A673 (cell line): ENCODE data around the gene STEAP1B. TPM values are rescaled to one million over a fixed set of nuclear protein-coding genes. Genes with fewer than 3 reads are reported as not detected.

Experiments used
- BruUV-seq: library from RNA; stranded (reverse); fragments of 400-500 nt; replicated peaks from 2 replicates; lab custom pipeline; 2021; lab: Mats Ljungman, UMichigan
- CTCF ChIA-PET: fragments of 300-600 bp; sonication (Branson Sonifier 250); formaldehyde crosslinking; loops from one replicate; lab custom pipeline; 2022; ENCODE audit warnings: antibody characterized with exemption; lab: Charles Lee
- POLR2A ChIA-PET: fragments of 300-600 bp; sonication (Branson Sonifier 250); formaldehyde crosslinking; loops from one replicate; lab custom pipeline; 2022; ENCODE audit warnings: antibody characterized with exemption; ENCODE audit not compliant: low non-redundant PET; lab: Charles Lee
- DNase-seq: peaks from one replicate; pipeline ENCODE4 v3.0.0-alpha.2; 2015; ENCODE audit warnings: low spot score
- H3K27ac ChIP-seq: fragments of 200-600 bp; sonication (generic); 2 replicates; pipeline ENCODE4 v1.5.1; 2016; ENCODE audit warnings: mixed run types, low read depth, mild to moderate bottlenecking, mixed read lengths, antibody characterized with exemption, low read length; ENCODE audit not compliant: poor library complexity, severe bottlenecking
- H3K27me3 ChIP-seq: fragments of 200-600 bp; sonication (generic); replicated peaks from 2 replicates; pipeline ENCODE4 v1.6.1; 2017; ENCODE audit warnings: mixed run types, low read depth, mild to moderate bottlenecking, mixed read lengths, antibody characterized with exemption, low read length; ENCODE audit not compliant: insufficient read depth, poor library complexity
- H3K36me3 ChIP-seq: fragments of 200-600 bp; sonication (generic); 2 replicates; pipeline ENCODE4 v1.6.1; 2016; ENCODE audit warnings: mixed run types, mild to moderate bottlenecking, mixed read lengths, antibody characterized with exemption, low read length; ENCODE audit not compliant: insufficient read depth, poor library complexity, severe bottlenecking
- H3K4me1 ChIP-seq: fragments of 200-600 bp; sonication (generic); 2 replicates; pipeline ENCODE4 v1.6.1; 2017; ENCODE audit warnings: mixed run types, mild to moderate bottlenecking, mixed read lengths, antibody characterized with exemption, low read length; ENCODE audit not compliant: insufficient read depth, poor library complexity, severe bottlenecking
- H3K4me3 ChIP-seq: fragments of 200-600 bp; sonication (generic); 2 replicates; pipeline ENCODE4 v1.5.1; 2016; ENCODE audit warnings: low read depth, mixed run types, mild to moderate bottlenecking, mixed read lengths, low read length; ENCODE audit not compliant: poor library complexity, severe bottlenecking
- H3K9me3 ChIP-seq: fragments of 200-600 bp; sonication (generic); 2 replicates; pipeline ENCODE4 v1.6.1; 2016; ENCODE audit warnings: mixed run types, low read depth, mild to moderate bottlenecking, mixed read lengths, antibody characterized with exemption, low read length; ENCODE audit not compliant: poor library complexity, severe bottlenecking
- EZH2 ChIP-seq: fragments of 200-600 bp; sonication (generic); IDR thresholded peaks from 2 replicates; pipeline ENCODE4 v1.6.1; 2017; ENCODE audit warnings: borderline replicate concordance, low read depth, mild to moderate bottlenecking, mixed read lengths, antibody characterized with exemption, low read length; ENCODE audit not compliant: poor library complexity, severe bottlenecking
- intact Hi-C: fragments of 100-400 bp; cut with micrococcal nuclease; formaldehyde crosslinking; loops from one replicate; pipeline ENCODE4 v1.10.0; 2022; ENCODE audit not compliant: unreplicated experiment
- total RNA-seq: library from RNA; stranded (reverse); gene quantifications from 2 replicates; pipeline ENCODE4 v1.2.3, GENCODE V29; 2021
- TF ChIP-seq, protein P1 (sequence below): fragments of 300-800, 200-600 bp; sonication (generic); conservative IDR thresholded peaks from 2 replicates; pipeline ENCODE4 v1.5.1; 2017; ENCODE audit warnings: low read depth, mild to moderate bottlenecking, antibody characterized with exemption, low read length, moderate library complexity, mixed read lengths

STEAP1B gene
- total RNA-seq, 1 experiment from 2014 or later: 49.9 TPM

DNA sequence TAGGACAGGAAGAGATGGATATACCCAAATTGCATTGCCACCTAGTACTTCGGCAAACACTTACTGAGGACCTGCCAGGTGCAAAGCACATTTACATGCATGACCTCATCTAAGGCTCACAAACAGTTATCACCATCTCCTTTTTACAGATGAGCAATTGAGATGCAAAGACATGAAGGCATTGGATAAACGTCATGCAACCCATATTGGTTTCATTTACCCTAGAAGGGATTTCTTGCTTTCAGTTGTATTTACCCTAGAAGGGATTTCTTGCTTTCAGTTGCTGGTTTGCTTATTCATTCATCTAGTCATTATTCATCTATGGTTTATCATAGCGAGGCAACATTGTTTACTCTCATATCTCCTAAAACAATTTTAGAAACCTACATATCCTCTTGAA lies 52.2 kb downstream of the STEAP1B start:
- Histone ChIP-seq H3K4me3 (no peak overlapping the region), H3K4me1 (peaks cover 22% of the 10 kb centered on the region), H3K9me3 (no peaks in the 10 kb centered on the region), H3K27ac (no peak overlapping the region), H3K36me3 (no peaks in the 10 kb centered on the region), H3K27me3 (no peaks in the 10 kb centered on the region)
- ChIA-PET CTCF (no interaction called here), POLR2A (no interaction called here)
- no peak for TF ChIP-seq EZH2
- TF ChIP-seq, protein P1, sequence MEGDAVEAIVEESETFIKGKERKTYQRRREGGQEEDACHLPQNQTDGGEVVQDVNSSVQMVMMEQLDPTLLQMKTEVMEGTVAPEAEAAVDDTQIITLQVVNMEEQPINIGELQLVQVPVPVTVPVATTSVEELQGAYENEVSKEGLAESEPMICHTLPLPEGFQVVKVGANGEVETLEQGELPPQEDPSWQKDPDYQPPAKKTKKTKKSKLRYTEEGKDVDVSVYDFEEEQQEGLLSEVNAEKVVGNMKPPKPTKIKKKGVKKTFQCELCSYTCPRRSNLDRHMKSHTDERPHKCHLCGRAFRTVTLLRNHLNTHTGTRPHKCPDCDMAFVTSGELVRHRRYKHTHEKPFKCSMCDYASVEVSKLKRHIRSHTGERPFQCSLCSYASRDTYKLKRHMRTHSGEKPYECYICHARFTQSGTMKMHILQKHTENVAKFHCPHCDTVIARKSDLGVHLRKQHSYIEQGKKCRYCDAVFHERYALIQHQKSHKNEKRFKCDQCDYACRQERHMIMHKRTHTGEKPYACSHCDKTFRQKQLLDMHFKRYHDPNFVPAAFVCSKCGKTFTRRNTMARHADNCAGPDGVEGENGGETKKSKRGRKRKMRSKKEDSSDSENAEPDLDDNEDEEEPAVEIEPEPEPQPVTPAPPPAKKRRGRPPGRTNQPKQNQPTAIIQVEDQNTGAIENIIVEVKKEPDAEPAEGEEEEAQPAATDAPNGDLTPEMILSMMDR: no peak
- no TSS peak for BruUV-seq
- DNase-seq: no peak
- intact Hi-C loops: no loop called here

DNA sequence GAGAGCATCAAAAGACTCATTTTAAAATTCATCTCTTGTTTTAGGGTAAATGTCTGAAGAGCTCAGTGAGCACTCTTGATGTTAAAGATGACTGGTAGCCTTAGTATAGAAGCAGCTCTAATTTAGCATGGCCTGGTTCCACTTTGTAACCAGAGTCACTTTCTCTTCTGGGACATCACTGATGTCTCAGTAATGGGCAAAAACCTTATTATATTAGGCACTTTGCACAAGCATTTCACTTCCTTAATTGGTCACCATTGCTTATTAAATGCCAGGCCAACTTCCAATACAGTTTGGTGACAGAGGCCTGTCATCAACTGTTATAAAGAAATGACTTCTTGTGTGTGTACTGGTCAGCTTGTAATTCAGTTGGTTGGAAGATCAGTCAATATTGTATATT lies 53.0 kb downstream of the STEAP1B start:
- POLR2A ChIA-PET: no interaction called here
- DNase-seq: no peak

DNA sequence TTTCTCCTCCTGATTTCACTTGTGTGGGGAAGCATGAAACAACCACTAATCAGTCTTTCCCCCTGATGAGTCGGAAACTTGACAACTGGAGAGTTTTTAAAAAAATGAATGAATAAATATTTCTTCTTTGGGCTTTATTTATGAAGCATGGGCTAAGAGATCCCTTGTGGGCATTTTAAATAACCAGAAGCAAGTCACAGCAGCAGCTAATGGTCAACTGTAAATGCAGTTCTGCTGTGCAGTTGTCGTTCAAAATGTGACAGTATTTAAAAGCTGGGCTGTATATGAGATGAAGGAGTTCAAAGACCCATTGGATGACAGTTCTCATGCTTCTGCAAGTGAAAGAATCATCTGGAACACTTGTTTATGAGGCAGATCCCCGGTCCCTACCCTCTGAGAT lies 54.1 kb downstream of the STEAP1B start:
- ChIA-PET CTCF (no interaction called here), POLR2A (no interaction called here)
- intact Hi-C loops: no loop called here
- no peaks in the 10 kb centered on the region for H3K36me3 ChIP-seq
- peak overlapping the region; percentile 24 for H3K27ac ChIP-seq
- H3K4me3 ChIP-seq: no peak overlapping the region
- no TSS peak for BruUV-seq
- no peak for TF ChIP-seq EZH2
- TF ChIP-seq, protein P1: no peak
- no peak for DNase-seq
- peaks cover 22% of the 10 kb centered on the region for H3K4me1 ChIP-seq
- H3K9me3 ChIP-seq: no peaks in the 10 kb centered on the region
- H3K27me3 ChIP-seq: no peaks in the 10 kb centered on the region

More for the DNA sequence above, 53.0 kb downstream of the STEAP1B start:
- no peaks in the 10 kb centered on the region for H3K36me3 ChIP-seq
- peaks cover 22% of the 10 kb centered on the region for H3K4me1 ChIP-seq
- TF ChIP-seq, protein P1: no peak
- no peak for TF ChIP-seq EZH2
- intact Hi-C loops: no loop called here
- CTCF ChIA-PET: no interaction called here
- BruUV-seq: no TSS peak
- H3K9me3 ChIP-seq: no peaks in the 10 kb centered on the region
- H3K27ac ChIP-seq: no peak overlapping the region
- no peak overlapping the region for H3K4me3 ChIP-seq
- H3K27me3 ChIP-seq: no peaks in the 10 kb centered on the region
